Activated CD8-positive, alpha-beta memory T cell treated with anti-CD3 and anti-CD28 coated beads, Interleukin-2, amount 50 U/mL, for 4 hours (primary cell): ENCODE measurements around the gene SLC9A5.

Experiments
- DNase-seq: peaks from one replicate; pipeline ENCODE4 v3.0.0-alpha.2; 2020

SLC9A5 gene, protein sequence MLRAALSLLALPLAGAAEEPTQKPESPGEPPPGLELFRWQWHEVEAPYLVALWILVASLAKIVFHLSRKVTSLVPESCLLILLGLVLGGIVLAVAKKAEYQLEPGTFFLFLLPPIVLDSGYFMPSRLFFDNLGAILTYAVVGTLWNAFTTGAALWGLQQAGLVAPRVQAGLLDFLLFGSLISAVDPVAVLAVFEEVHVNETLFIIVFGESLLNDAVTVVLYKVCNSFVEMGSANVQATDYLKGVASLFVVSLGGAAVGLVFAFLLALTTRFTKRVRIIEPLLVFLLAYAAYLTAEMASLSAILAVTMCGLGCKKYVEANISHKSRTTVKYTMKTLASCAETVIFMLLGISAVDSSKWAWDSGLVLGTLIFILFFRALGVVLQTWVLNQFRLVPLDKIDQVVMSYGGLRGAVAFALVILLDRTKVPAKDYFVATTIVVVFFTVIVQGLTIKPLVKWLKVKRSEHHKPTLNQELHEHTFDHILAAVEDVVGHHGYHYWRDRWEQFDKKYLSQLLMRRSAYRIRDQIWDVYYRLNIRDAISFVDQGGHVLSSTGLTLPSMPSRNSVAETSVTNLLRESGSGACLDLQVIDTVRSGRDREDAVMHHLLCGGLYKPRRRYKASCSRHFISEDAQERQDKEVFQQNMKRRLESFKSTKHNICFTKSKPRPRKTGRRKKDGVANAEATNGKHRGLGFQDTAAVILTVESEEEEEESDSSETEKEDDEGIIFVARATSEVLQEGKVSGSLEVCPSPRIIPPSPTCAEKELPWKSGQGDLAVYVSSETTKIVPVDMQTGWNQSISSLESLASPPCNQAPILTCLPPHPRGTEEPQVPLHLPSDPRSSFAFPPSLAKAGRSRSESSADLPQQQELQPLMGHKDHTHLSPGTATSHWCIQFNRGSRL

DNA sequence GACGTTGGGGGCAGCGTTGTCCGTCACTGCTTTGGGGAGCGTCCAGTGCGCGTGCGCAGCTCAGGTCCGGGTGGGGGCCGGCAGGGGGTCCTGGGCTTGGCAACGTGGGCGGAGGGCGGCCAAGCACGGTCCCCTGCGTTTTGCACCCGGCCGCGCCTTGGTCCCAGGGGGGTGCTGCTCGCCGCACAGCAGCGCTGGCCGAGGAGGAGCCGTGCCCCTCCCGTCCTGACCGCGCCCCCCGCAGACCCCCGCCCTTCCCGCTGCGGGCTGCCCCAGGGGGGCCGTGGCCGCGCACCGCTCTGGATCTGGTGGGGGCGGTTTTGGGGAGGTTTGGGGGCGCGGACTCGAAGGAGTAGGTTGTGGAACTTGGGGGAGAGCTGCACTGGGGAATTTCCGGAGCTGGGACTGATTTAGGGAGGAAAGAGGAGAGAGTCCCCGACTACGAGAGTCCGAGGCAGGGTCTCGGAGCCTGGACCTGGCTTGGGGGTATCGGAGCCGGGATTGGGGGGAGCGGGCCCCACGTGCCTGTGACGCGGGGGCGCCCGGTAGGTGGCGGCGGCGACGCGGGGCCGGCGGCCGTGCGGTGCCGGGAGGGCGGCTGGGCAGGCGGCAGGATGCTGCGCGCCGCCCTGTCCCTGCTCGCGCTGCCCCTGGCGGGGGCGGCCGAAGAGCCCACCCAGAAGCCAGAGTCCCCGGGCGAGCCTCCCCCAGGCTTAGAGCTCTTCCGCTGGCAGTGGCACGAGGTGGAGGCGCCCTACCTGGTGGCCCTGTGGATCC lies at the start of gene SLC9A5:
Gene SLC9A5, plus strand, starts transcription at position 579 of the 777 bp plus-strand sequence. Its CDS starts 36 bp downstream, at position 615.
- no peak for DNase-seq

DNA sequence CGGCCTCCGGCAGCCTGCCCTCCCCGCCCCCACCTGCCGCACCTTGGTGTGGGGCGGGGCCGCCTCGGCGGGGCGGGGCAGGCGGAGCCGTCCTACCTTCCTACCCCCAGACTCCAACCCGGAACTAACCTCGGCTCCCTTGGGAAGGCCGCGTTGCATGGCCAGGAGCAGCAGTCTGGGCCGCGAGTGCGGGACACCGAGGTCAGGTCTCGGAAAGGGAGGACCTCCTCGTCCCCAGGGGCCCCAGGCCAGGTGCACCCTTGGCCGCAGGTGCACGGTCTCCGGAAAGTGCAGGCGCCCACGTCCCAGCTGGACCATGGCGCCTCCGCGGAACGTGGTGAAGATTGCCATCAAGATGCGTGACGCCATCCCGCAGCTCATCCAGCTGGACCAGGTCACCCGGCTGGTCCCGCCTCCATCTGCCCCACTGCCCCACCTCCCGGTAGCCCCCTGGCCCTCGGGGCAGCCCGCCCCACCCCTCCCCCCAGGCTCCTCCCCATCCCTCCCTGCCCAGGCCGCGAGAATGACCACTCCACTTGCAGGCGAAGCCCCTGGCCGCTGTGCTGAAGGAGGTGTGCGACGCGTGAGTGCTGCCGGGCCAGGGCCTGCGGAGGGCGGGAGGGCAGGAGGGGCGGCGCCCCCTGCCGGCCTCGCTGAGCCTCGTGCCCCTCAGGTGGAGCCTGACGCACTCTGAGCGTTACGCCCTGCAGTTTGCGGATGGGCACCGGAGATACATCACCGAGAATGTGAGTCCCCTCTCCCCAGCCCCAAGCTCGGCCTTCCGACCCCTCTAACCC lies 49.6 kb upstream of the SLC9A5 start, which contains the start of gene ELMO3:
Gene ELMO3, plus strand, starts transcription at position 121 of the 797 bp plus-strand sequence. Its CDS starts 196 bp downstream, at position 317.
- no peak for DNase-seq

DNA sequence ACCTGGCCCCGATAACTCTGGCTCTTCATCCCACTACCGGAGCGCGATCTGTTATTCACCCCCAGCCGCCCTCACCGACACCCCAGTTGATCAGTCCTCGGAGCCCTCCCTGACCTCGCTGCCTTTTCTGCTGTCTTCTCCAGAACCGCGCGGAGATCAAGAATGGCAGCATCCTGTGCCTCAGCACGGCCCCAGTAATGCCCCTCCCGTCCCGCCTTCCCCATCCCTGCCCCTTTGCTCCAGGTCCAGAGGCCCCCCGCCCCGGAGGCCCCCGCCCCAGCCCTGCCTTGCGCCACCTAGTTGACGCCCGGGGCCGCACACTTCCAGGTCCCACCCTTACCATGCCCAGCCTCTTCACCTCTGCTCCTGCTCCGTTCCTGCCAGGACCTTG lies 49.0 kb upstream of the SLC9A5 start:
- DNase-seq = no peak

DNA sequence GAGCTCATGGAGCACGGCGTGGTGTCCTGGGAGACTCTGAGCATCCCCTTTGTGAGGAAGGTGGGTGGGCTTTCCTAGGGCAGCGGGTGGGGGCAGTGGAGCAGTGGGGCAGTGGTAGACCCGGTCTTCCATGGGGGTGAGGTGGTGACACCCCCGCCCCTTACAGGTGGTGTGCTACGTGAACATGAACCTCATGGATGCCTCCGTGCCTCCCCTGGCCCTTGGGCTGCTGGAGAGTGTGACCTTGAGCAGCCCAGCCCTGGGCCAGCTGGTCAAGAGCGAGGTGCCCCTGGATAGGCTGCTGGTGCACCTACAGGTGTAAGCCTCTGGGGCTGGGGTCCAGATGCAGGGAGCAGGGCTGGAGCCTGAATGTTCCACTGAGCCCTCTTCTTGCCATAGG lies 48.3 kb upstream of the SLC9A5 start:
- DNase-seq = no peak

DNA sequence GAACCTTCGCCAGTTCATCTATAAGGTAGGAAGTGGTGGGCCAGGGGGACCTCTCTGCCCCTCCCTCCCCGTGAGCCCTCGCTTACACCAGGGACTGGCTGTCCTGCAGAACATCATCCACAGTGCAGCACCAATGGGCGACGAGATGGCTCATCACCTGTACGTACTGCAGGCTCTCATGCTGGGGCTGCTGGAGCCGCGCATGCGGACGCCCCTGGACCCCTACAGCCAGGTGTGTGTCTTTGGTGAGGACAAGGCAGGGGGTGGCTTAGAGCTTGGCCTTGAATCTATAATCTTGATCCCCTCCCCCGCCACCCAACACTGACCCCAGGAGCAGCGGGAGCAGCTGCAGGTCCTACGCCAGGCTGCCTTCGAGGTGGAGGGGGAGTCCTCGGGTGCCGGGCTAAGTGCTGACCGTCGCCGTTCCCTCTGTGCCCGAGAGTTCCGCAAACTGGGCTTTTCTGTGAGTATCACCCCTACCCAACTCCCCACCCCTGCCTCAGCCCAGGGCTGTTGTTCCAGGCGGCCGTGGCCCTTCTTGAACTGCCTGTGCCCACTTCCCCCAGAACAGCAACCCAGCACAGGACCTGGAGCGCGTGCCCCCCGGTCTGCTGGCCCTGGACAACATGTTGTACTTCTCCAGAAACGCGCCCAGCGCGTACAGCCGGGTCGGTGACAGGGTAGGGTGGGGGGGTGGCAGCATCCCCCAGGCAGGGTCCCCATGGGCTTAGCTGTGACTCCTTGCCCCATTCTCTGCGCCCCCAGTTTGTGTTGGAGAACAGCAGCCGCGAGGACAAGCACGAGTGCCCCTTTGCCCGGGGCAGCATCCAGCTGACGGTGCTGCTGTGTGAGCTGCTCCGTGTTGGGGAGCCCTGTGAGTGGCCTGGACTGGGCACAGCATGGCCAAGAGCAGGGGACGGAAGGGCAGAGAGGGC lies 47.1 kb upstream of the SLC9A5 start:
- DNase-seq = no peak

DNA sequence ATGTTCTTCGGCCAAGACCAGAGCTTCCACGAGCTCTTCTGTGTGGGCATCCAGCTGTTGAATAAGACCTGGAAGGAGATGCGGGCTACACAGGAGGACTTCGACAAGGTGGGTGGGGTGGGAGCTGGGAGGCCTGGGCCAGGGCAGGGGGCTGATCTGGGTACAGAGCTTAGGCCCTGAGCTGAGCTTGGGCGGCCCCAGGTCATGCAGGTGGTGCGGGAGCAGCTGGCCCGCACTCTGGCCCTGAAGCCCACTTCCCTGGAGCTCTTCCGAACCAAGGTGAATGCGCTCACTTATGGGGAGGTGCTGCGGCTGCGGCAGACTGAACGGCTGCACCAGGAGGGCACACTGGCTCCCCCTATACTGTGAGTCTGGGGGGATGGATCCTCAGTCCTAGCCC lies 46.4 kb upstream of the SLC9A5 start:
- no peak for DNase-seq

DNA sequence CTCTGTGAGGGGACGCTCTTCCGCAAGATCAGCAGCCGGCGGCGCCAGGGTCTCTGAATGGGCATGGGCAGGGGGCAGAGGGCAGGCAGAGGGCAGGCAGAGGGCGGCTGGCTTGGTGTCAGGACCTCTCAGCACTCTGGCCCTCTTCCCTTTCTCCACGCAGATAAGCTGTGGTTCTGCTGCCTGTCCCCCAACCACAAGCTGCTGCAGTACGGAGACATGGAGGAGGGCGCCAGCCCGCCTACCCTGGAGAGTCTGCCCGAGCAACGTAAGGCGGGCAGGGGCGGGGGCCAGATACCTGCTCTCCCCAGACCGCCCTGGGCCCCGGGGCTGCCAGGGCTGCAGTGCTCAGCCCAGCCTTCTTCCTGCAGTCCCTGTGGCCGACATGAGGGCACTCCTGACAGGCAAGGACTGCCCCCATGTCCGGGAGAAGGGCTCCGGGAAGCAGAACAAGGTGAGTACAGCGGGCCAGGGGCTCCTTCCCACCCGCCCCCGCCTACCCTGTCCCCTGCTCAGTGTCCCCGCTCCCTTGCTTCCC lies 45.8 kb upstream of the SLC9A5 start:
- no peak for DNase-seq

DNA sequence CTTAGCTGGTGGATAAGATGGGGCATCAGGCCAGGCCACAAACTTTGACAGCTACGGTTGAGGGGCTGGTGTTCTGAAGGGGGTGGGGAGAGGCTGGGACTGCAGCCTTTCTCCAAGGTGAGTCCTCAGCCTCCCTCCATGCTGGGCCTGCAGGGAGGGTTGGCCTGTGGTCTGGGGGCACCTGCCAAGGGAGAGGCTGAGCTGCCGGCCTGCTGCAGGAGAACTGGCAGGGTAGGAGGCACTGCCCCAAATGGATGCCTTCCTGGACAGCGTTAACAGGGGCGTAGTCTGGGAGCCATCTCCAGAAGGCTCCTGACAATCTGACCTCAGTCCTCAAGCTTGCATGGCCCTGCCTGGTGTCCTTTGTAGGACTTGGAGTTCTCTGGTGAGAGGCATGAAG lies 44.7 kb upstream of the SLC9A5 start:
- DNase-seq = no peak

DNA sequence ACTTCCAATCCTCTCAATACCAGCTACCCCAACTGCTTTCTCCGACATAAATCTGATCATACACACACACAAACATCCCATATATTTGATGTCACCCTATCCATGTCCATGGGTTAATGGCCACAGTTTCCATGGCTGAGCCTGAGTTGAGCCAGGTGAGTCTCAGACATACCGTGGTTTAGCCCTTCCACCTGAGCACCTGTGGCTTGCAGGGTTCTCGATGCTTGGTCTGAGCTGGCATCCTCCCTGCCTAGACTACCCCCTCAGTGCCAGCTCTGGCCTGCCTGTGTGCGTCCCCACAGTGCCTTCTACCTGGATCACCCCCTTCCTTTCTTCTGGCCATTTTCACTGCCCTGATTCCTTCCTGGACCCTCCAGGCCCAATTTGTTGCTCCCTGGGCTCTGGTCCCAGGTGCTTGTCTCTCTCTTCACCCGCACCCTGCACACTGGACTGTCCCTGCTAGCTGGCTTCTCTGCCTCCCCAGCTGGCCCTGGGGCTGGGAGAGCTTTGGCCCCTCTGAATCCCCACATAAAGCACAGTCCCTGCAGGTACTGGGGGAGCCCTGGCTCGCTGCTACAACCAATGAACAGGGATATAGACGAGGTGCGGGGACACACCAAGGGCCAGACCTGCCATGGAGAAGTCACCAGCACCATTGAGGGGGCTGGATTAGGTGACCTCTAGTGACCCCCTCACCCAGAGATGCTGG lies 42.5 kb upstream of the SLC9A5 start:
- DNase-seq = no peak

DNA sequence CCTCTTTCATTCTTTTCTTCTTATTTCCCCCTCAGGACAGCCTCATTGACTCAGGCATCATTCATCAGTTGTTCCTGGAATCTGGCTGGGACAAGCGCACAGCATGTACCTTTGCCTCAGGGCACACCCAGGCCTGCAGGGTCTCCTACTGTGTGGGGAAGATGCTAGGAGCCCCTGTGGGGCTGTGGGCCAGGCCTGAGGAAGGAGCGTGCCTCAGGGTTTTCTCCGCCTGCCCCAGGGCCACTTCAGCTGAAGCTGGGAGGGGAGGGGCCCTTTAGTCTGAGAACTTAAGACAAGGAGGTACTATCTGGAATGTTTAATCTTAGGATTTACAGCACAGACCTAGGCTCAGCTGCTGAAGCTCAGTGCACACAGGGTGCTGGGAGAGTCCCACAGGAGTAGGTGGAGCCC lies 41.9 kb upstream of the SLC9A5 start:
- no peak for DNase-seq

DNA sequence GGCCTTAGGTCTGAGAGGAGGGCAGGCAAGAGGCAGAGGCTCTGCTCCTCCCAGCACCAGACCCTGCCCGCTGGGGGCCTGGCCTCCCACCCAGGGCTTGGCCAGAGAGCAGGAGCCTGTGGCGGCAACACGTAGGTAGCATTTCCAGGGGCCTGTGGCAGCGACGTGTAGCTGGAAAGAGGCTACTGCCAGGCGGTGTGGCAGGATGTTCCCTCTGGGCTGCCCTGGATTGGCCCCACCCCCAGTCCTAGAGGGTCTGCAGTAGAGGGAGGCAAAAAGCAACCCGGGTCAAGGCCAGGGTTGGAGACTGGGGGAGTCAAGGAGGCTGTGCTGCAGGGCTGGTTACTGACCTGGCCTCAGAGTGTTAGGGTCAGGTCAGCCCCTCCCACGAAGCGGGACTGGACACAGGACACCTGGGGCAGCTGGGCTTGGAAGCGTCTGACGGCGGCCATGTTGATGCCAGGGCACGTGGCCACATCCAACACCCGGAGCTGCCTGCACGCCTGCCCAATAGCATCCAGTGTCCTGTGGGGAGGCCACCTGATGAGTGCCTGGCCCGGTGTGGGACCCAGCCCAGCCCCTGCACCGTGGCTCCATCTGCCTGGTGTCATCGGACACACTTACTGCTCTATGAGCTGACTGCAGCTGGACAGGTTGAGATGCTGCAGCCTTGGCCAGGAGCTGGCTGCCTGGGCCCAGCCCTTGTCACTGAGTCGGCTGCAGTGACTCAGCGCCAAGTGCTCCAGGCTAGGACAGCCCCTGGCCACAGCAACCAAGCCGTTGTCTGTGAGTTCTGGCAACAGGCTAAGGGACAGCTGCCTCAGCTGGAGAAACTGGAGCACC lies 41.3 kb upstream of the SLC9A5 start:
- no peak for DNase-seq

DNA sequence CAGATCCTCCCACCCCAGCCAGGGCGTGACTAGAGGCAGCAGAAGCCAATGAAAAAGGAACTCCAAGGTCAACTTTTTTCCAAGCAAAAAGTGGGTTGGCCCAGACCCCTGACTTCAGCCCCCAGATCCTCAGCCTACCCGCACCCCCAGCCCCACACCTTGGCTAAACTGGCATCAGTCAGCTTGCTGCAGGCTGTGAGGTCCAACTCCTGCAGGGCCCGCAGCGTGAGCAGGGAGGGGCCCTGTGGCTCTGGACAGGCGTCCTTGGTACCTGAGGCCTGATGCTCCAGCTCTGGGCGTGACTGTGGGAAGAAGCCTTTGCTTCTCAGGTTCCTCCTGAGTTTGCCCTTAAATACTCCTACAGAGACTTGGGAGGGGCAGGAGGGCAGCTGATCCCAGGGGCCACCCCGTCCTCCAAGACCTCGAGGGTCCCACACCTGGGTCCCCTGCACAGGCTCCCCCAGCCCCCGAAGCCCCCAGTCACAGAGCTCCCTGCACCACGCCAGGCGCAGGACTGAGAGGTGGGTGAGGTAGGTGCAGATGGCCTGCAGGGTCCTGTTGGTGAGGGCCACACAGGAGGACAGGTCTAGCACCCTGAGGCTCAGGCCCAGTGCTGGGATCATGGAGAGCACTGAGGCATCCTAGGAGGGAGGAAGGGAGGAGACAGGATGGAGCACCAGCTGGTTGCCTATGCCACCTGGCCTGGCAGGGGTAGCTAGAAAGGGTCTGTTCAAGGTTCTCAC lies 40.5 kb upstream of the SLC9A5 start:
- no peak for DNase-seq

DNA sequence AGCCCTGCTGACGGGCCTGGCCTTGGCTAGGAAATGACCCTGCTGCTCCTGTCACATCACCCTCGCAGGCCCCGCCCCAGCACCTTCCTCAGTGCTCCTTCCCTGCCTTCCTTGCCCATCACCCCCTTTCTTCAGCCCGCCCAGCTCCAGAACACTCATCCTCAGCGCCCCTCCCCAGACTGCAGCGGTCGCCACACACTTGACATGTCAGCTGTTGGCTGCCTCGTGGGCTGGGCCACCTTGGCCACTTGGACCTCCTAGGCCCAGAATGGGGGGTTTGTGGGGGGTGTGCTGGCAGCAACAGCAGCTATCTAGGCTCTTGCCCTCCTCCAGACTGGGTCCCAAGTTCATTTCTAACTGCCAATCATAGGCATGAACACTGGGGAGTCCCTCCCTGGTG lies 39.2 kb upstream of the SLC9A5 start:
- DNase-seq = no peak

DNA sequence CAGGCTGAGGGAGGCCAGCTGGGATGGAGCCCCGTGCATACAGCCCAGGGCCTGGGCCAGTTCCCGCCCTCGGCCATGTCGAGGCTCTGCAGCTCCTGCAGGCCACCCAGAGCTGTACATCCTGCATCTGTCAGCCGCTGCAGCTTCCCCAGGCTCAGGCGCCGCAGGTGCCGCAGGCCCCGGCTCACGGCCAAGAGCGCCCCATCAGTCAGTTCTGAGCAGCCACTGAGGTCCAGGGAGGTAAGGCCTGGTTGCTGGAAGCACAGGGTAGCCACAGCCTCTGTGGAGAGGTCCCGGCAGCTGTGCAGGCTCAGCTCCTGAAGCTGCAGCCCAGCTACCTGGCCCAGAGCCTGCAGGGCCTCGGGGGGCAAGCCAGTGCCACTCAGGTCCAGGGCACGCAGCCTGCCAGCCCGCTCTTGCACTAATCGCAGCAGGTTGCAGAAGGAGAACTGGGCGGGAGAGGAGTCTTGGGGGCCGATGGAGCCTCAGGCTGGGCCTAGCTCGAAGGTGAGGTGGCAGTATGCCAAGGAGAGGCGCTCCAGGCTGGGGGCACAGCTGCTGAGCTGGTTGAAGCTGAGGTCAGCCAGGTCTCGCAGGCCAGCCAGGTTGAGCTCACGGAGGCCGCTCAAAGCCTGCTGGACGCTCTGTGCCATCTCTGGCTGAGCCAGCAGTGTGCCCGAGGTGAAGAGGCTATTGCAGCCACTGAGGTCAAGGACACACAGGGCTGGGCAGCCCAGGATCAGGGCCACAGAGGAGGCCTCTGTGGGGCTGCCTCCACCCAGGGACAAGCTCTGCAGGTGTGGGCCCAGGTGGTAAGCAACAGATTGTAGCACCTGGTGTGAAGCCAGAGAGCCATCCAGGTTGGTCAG lies 38.5 kb upstream of the SLC9A5 start:
- DNase-seq = no peak

DNA sequence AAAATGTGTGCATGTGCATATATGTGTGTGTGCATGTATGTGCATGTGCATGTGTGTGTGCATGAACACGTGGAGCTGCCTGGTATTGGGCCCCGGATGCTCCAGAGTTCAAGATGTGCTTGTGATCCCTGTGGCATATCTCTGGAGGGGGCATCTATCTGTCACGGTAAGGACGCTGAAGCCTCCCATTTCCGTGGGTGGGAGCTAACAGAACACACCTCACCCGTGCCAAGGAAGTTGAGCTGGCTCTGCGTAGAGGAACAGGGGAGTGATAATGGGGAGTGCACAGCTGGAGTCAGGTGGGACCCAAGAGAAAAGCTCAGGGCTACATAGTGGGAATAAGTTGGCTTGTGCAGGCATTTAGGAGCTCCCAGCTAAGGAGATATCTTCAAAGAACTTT lies 37.1 kb upstream of the SLC9A5 start:
- DNase-seq = no peak

DNA sequence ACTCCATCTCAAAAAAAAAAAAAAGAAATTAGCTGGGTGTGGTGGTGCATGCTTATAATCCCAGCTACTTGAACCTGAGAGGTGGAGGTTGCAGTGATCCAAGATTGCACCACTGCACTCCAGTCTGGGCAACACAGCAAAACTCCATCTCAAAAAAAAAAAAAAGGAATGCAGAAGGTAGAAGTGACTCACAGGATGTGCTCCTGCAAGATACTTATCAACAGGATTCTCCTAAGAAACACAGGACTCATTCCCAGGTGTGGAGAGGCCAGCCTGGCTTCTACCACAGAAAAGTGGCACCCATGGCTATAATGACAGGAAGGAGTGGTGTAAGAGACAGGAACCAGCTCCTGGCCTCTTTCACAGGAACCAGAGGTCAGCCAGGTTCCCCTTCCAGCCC lies 36.0 kb upstream of the SLC9A5 start:
- DNase-seq = no peak
